Measurements from ENCODE around the gene PLD3.

PLD3 gene

DNA sequence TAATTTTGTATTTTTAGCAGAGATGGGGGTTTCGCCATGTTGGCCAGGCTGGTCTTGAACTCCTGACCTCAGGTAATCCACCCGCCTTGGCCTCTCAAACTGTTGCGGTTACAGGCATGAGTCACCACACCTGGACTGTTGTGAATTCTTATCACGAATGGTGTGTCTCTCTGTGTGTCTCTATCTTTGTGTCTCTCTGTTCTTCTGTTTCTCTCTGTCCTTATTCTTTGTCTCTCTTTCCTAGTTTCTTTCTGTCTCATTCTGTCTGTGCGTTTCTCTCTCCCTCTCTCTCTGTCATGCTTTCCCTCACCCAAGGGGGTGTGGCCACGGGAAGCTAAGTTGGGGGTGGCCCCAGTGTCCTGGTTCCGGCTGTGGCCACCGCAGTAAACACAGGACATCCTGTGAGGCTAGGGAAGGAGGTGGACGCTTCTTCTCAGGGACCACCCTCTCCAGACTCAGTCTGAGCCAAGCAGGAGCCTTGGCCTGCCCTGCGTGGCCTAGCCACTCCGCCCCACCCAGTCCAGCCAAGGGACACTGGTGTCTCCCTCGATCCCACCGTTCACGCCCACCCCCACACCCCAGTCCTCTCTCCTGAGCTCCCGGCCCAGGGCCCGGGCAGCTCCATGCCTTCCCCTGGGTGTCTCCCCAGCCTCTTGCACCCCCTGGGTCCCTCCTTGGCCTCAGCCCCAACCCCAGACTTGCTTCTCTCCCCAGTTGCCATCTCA lies 68.6 kb downstream of the PLD3 start:
- DNase-seq: peak; percentile 15 to 21

GRCh38 chr19:40417643-40417981 lies 69.1 kb downstream of the PLD3 start:
- no peak for DNase-seq

DNA sequence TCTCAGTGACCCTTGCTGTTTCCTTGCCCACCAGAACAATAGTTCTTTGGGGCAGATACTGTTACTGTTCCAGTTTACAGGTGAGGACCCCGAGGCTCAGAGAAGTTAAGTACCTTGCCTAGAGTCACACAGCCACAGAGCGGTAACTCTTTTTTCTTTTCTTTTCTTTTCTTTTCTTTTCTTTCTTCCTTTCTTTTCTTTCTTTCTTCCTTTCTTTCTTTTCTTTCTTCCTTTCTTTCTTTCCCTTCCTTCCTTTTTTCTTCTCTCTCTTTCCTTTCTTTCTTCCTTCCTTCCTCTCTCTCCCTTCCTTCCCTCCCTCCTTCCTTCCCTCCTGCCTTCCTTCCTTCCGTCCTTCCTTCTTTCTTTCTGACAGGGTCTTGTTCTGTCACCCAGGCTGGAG lies 69.5 kb downstream of the PLD3 start:
- DNase-seq: no peak

- DNase-seq: no peak
These were observed 70.6 kb downstream of the PLD3 start for GRCh38 chr19:40419066-40419612.

DNA sequence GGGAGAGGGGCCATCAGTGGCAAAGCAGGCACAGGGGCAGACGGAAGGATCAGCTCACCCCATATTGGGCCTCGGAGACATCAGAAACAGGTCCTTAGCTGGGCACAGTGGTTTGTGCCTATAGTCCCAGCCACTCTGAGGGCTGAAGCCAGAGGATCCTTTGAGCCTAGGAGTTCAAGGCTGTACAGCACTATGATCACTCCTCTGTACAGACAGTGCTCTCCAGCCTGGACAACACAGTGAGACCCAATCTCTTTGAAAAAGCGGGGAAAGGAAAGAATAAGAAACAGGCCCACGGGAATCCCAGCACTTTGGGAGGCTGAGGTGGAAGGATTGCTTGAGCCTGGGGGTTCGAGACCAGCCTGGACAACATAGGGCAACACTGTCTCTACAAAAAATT lies 71.3 kb downstream of the PLD3 start:
- DNase-seq: no peak

- DNase-seq: no peak
These were observed 71.9 kb downstream of the PLD3 start for GRCh38 chr19:40420451-40420765.

DNA sequence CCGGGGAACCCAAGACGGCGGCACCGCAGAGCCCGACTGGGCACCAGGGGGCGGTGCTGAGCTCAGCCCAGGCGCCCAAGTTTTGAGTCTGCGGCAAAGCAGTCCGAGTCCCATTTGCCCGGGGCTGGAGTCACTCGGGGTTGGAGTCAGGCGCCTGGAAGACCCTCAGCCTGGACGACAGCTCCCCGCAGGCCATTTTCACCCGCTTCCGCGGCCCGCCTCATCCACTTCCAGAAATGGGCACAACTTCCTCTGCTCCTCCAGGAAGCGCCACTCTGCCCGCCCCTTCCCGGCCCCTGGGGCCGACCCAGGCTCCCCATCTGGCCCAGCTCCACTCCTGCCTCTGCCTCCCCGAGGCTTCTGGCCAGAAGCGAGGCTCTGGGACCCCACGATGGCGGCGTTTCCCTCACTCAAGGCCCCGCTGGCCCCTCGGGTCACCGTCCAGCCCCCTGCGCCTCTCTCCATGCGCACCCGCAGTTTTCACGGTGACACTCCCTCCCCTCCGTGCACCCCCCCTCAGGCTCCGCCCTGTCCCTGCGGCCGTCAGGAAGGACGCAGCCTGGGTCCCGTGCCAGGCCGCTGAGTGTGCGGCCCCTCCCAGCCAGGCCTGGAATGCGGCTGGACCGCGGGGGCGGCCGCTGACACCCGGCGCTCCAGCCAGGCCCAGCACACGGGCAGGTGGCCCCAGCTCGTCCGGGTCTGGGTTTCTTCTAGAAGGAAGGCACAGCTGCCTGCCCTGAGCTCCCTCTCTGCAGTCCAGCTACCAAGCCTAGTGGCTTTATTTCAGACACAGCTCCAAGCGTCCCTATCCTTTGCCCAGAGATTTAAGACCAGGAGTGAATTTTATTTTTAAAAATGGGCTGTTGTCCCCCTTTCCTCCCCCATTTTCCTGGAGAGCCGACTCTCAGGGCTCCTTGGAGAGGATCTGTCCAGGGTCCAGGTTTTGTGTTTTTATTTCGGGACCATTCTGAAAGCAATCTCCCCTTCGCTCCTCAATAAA lies 72.6 kb downstream of the PLD3 start:
- DNase-seq: peak; percentile 72 to 76

- DNase-seq: no peak
These were observed 73.7 kb downstream of the PLD3 start for GRCh38 chr19:40421993-40422747.

- DNase-seq: no peak
These were observed 74.5 kb downstream of the PLD3 start for GRCh38 chr19:40422748-40423566.

DNA sequence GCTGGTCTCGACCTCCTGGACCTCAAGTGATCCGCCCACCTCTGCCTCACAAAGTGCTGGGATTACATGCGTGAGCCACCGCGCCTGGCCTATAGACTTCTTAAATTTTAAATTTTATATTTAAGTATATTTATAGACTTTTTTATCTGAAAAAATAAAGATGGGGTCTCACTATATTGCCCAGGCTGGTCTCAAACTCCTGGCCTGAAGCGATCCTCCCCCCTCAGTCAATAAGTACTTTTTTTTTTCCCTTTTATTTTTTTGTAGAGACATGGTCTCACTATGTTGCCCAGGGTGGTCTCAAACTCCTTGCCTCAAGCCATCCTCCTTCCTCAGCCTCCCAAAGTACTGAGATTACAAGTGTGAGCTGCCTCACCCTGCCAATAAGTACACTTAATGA lies 75.4 kb downstream of the PLD3 start:
- no peak for DNase-seq

DNA sequence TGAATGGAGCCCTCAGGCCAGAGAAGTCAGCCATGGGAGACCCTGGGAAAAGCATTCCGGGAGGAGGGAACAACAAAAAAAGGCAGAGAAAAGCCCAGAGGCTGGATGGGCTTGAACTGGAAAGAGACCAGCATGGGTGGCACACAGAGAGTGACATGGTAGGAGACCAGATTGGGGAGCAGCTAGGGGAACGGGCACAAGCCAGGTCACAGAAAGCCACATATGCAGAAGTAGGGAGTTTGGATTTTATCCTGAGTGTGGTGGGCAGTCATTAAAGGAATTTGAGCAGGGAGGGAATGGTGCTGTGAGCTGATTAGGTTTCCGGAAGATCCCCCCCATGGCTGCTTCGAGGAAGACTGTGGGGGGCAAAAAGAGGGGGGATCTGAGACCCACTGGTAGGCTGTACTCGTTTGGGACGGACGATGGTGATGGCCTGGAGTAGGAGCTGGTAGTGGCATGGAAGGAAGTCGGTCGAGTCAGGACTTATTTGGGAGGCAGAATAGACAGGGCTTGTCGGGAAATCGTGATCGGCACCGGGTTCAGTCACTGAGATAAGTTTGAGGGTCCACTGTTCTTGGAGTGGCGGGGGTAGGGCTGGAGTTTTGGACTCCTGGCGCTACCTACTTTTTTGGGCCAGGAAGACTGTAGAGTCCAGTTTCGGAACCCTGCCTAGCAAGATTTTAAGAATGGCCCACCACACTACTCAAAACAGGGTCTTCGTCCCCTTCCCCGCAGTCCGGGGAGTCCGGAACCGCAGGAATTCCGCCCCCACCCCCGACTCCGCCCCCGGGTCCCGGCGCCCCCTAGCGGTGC lies 76.3 kb downstream of the PLD3 start:
- peak; percentile 29 to 41 for DNase-seq

- DNase-seq: peak; percentile 99
These were observed 77.2 kb downstream of the PLD3 start, which contains the start of gene SERTAD1 for GRCh38 chr19:40425450-40426287. Gene SERTAD1 (minus strand): TSS chr19:40425992. CDS start chr19:40423546, 2,446 bp downstream.
